PC-9 (cell line): Measurements from ENCODE around the gene MYBPH. TPM values are rescaled to one million over a fixed set of nuclear protein-coding genes. Genes with fewer than 3 reads are reported as not detected.

Experiments
- BruUV-seq: library from RNA; stranded (reverse); fragments of 400-500 nt; replicated peaks from 2 replicates; lab custom pipeline; 2021; lab: Mats Ljungman, UMichigan
- CTCF ChIA-PET: fragments of 300-600 bp; sonication (Branson Sonifier 250); formaldehyde crosslinking; loops from one replicate; lab custom pipeline; 2022; ENCODE audit warnings: antibody characterized with exemption; lab: Charles Lee
- POLR2A ChIA-PET: fragments of 300-600 bp; sonication (Branson Sonifier 250); formaldehyde crosslinking; loops from one replicate; lab custom pipeline; 2022; ENCODE audit warnings: antibody characterized with exemption; ENCODE audit not compliant: unreplicated experiment; lab: Charles Lee
- DNase-seq, 2 experiments: peaks; one replicate each; pipeline versions ENCODE4 v3.0.0 to v3.0.0-alpha.2; 2015 to 2022; ENCODE audit warnings: mixed read lengths in 1 of 2
- H2AFZ ChIP-seq: fragments of 200-600 bp; sonication (generic); 2 replicates; pipeline ENCODE4 v1.8.1; 2017; ENCODE audit warnings: antibody characterized with exemption
- H3F3A ChIP-seq: fragments of 200-600 bp; sonication (generic); 2 replicates; pipeline ENCODE4 v1.8.1; 2017; ENCODE audit warnings: antibody characterized with exemption, mild to moderate bottlenecking, low read depth; ENCODE audit not compliant: insufficient read depth
- H3K27ac ChIP-seq: fragments of 200-600 bp; sonication (generic); 2 replicates; pipeline ENCODE4 v1.6.1; 2016; ENCODE audit warnings: mixed run types
- H3K27me3 ChIP-seq: fragments of 200-600 bp; sonication (generic); 2 replicates; pipeline ENCODE4 v1.6.1; 2016; ENCODE audit warnings: low read depth, mixed run types; ENCODE audit not compliant: insufficient read depth
- H3K36me3 ChIP-seq: fragments of 200-600 bp; sonication (generic); 2 replicates; pipeline ENCODE4 v1.6.1; 2016; ENCODE audit warnings: low read depth, mixed run types
- H3K4me1 ChIP-seq: fragments of 200-600 bp; sonication (generic); replicated peaks from 2 replicates; pipeline ENCODE4 v1.6.1; 2016; ENCODE audit warnings: mixed run types; ENCODE audit not compliant: insufficient read depth
- H3K4me2 ChIP-seq: fragments of 200-600 bp; sonication (generic); 2 replicates; pipeline ENCODE4 v1.6.1; 2017; ENCODE audit warnings: mixed run types
- H3K4me3 ChIP-seq: fragments of 200-600 bp; sonication (generic); 2 replicates; pipeline ENCODE4 v1.6.1; 2016; ENCODE audit warnings: mixed run types
- H3K79me2 ChIP-seq: fragments of 200-600 bp; sonication (generic); 2 replicates; pipeline ENCODE4 v1.6.1; 2017; ENCODE audit warnings: low read depth, mixed run types
- H3K9me2 ChIP-seq: fragments of 200-600 bp; sonication (generic); 2 replicates; pipeline ENCODE4 v1.8.1; 2017; ENCODE audit warnings: mild to moderate bottlenecking; ENCODE audit not compliant: insufficient read depth
- H3K9me3 ChIP-seq: fragments of 200-600 bp; sonication (generic); 2 replicates; pipeline ENCODE4 v1.8.1; 2016; ENCODE audit warnings: low read depth; ENCODE audit not compliant: insufficient read depth
- H4K20me1 ChIP-seq: fragments of 200-600 bp; sonication (generic); 2 replicates; pipeline ENCODE4 v1.8.1; 2017; ENCODE audit not compliant: insufficient read depth
- CTCF ChIP-seq: fragments of 200-600 bp; sonication (generic); conservative IDR thresholded peaks from 2 replicates; pipeline ENCODE4 v1.6.1; 2017; ENCODE audit warnings: mixed run types, antibody characterized with exemption, mild to moderate bottlenecking, moderate library complexity
- EZH2 ChIP-seq: fragments of 200-600 bp; sonication (generic); IDR thresholded peaks from 2 replicates; pipeline ENCODE4 v1.8.0; 2017; ENCODE audit warnings: antibody characterized with exemption, low read depth
- intact Hi-C: fragments of 100-400 bp; cut with micrococcal nuclease; formaldehyde crosslinking; loops from one replicate; pipeline ENCODE4 v1.10.0; 2022; ENCODE audit not compliant: unreplicated experiment
- total RNA-seq: library from RNA; stranded (reverse); gene quantifications from 2 replicates; pipeline ENCODE4 v1.2.3, GENCODE V29; 2021

Gene MYBPH
- total RNA-seq, 1 experiment from 2014 or later, result not detected

GRCh38 chr1:203214871-203215270, 39.2 kb upstream of the MYBPH start:
- Histone ChIP-seq H3K4me2 (no peak overlapping the region), H4K20me1 (no peaks in the 10 kb centered on the region), H3F3A (no peaks in the 10 kb centered on the region), H3K27me3 (peaks cover 10% of the 10 kb centered on the region; the same call in 1 of the 2 replicates), H3K4me3 (no peak overlapping the region), H3K79me2 (no peaks in the 10 kb centered on the region), H3K27ac (no peak overlapping the region), H3K9me2 (no peaks in the 10 kb centered on the region), H2AFZ (no peak overlapping the region), H3K9me3 (no peaks in the 10 kb centered on the region), H3K4me1 (no peaks in the 10 kb centered on the region), H3K36me3 (no peaks in the 10 kb centered on the region)
- CTCF ChIA-PET, result interaction anchor here (0.6 kb wide), 1 partner anchor 98 kb away, joined by 3 read pairs; no protein-coding TSS in a partner anchor
- no peak for TF ChIP-seq EZH2
- no peak for TF ChIP-seq CTCF
- intact Hi-C loops, result no loop called here
- POLR2A ChIA-PET, result no interaction called here
- DNase-seq, result no peak
- no TSS peak for BruUV-seq

GRCh38 chr1:203213126-203213525, 37.5 kb upstream of the MYBPH start:
- no peak overlapping the region for H3K4me2 ChIP-seq
- ChIA-PET CTCF (no interaction called here), POLR2A (no interaction called here)
- no peaks in the 10 kb centered on the region for H3K9me2 ChIP-seq
- H3K27me3 ChIP-seq, result 0 out of 2 replicates have a peak, but pooled peaks cover 4% of the 10 kb centered on the region
- no peaks in the 10 kb centered on the region for H4K20me1 ChIP-seq
- no peak overlapping the region for H2AFZ ChIP-seq
- no peaks in the 10 kb centered on the region for H3K36me3 ChIP-seq
- no peaks in the 10 kb centered on the region for H3K4me1 ChIP-seq
- no peak for DNase-seq
- no peaks in the 10 kb centered on the region for H3F3A ChIP-seq
- no peak for TF ChIP-seq EZH2
- no peak for TF ChIP-seq CTCF
- H3K4me3 ChIP-seq, result no peak overlapping the region
- no peaks in the 10 kb centered on the region for H3K79me2 ChIP-seq
- no peak overlapping the region for H3K27ac ChIP-seq
- no TSS peak for BruUV-seq
- no peaks in the 10 kb centered on the region for H3K9me3 ChIP-seq
- intact Hi-C loops, result no loop called here

GRCh38 chr1:203211812-203212211, 36.2 kb upstream of the MYBPH start:
- Histone ChIP-seq H3K79me2 (no peaks in the 10 kb centered on the region), H3K27me3 (no peaks in the 10 kb centered on the region), H3K9me2 (no peaks in the 10 kb centered on the region), H3K4me2 (no peak overlapping the region), H4K20me1 (no peaks in the 10 kb centered on the region), H3K9me3 (no peaks in the 10 kb centered on the region), H3K4me1 (no peaks in the 10 kb centered on the region), H3K27ac (no peak overlapping the region), H3K4me3 (no peak overlapping the region), H3K36me3 (no peaks in the 10 kb centered on the region), H2AFZ (no peak overlapping the region), H3F3A (no peaks in the 10 kb centered on the region)
- no TSS peak for BruUV-seq
- no peak for DNase-seq
- ChIA-PET POLR2A (no interaction called here), CTCF (no interaction called here)
- intact Hi-C loops, result no loop called here
- no peak for TF ChIP-seq CTCF
- TF ChIP-seq EZH2, result no peak
